Retina (tissue), 1 donor: ENCODE measurements around the gene CENPU.
A peak's percentile ranks its signal among the peaks of the same experiment; 100 is the strongest.
"Not testable (repeated sequence)": the region's sequence is repeated elsewhere in the genome, so short reads cannot be mapped to it uniquely, and the experiment has no call there.

Experiments
- DNase-seq: peaks from one replicate; pipeline ENCODE4 v3.0.0-alpha.2; 2016

CENPU gene

GRCh38 chr4:184733654-184734524 is at the start of gene CENPU:
Gene CENPU (minus strand): TSS chr4:184734096. CDS start chr4:184734062, 34 bp downstream.
- DNase-seq = peak; percentile 99

- no peak for DNase-seq
Measured at GRCh38 chr4:184782731-184783373, 49.0 kb upstream of the CENPU start.

GRCh38 chr4:184779160-184779559 is 45.3 kb upstream of the CENPU start:
- not testable (repeated sequence) for DNase-seq

- DNase-seq = no peak
Measured at GRCh38 chr4:184778325-184778724, 44.4 kb upstream of the CENPU start.

GRCh38 chr4:184776821-184777220 is 42.9 kb upstream of the CENPU start:
- no peak for DNase-seq

GRCh38 chr4:184775854-184776555 is 42.1 kb upstream of the CENPU start:
- DNase-seq = no peak

- no peak for DNase-seq
Measured at GRCh38 chr4:184774152-184774551, 40.3 kb upstream of the CENPU start.

GRCh38 chr4:184771416-184771815 is 37.5 kb upstream of the CENPU start:
- no peak for DNase-seq

- peak; percentile 46 for DNase-seq
Measured at GRCh38 chr4:184769141-184769765, 35.4 kb upstream of the CENPU start.

GRCh38 chr4:184768296-184768695 is 34.4 kb upstream of the CENPU start:
- no peak for DNase-seq

- no peak for DNase-seq
Measured at GRCh38 chr4:184766446-184766845, 32.5 kb upstream of the CENPU start.

GRCh38 chr4:184765473-184766340 is 31.8 kb upstream of the CENPU start:
- no peak for DNase-seq

- no peak for DNase-seq
Measured at GRCh38 chr4:184764601-184765000, 30.7 kb upstream of the CENPU start.

- DNase-seq = no peak
Measured at GRCh38 chr4:184763150-184763780, 29.4 kb upstream of the CENPU start.

GRCh38 chr4:184762100-184762499 is 28.2 kb upstream of the CENPU start:
- no peak for DNase-seq

GRCh38 chr4:184760681-184761080 is 26.8 kb upstream of the CENPU start:
- no peak for DNase-seq

GRCh38 chr4:184757810-184758209 is 23.9 kb upstream of the CENPU start:
- DNase-seq = no peak

- no peak for DNase-seq
Measured at GRCh38 chr4:184756399-184756798, 22.5 kb upstream of the CENPU start.

- no peak for DNase-seq
Measured at GRCh38 chr4:184755278-184755677, 21.4 kb upstream of the CENPU start.

- no peak for DNase-seq
Measured at GRCh38 chr4:184752496-184753275, 18.8 kb upstream of the CENPU start.

- DNase-seq = no peak
Measured at GRCh38 chr4:184751585-184751956, 17.7 kb upstream of the CENPU start.
